Measurements from ENCODE around the gene NT5C.
A peak's percentile ranks its signal among the peaks of the same experiment; 100 is the strongest.
"Not testable (repeated sequence)": the region's sequence is repeated elsewhere in the genome, so short reads cannot be mapped to it uniquely, and the experiment has no call there.

The NT5C gene

DNA sequence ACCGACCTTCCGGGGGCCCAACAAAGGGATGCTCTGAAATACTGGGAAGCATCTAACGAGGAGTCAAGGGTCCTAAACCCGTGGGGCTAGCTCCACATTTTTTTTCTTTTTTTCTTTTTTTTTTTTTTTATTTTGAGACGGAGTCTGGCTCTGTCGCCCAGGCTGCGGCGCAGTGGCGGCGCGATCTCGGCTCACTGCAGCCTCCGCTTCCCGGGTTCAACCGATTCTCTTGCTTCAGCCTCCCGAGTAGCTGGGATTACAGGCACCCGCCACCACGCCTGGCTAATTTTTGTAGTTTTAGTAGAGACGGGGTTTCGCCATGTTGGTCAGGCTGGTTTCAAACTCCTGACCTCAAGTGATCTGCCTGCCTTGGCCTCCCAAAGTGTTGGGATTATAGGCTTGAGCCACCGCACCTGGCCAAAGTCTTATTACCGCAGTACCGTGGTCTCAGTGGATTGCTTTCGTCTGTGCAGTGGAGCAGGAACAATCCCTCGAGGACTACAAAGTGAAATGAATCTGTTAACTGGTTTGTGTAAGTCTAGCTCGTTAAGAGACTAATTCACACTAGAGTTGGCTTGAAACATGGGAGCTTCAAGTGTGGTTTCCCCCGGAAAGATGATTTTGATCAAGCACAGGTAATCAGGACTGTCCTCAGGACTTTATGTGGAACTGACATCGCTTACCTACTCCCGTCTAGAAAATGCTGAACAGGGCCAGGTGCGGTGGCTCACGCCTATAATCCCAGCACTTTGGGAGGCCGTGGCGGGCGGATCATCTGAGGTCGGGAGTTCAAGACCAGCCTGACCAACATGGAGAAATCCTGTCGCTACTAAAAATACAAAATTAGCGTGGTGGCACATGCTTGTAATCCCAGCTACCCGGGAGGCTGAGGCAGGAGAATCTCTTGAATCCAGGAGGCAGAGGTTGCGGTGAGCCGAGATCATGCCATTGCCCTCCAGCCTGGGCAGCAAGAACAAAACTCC, 767 bp upstream of the NT5C start:
- peaks cover 24% of the 10 kb centered on the region for H3K4me1 Mint-ChIP-seq (ENCODE audit: low read depth)
- H3K36me3 Mint-ChIP-seq (ENCODE audit: low read depth) = peaks cover 61% of the 10 kb centered on the region
- not testable (repeated sequence) for H3K9me3 Mint-ChIP-seq, H3K27me3 Mint-ChIP-seq, DNase-seq
- peak overlapping the region; percentile 89 for H3K4me3 Mint-ChIP-seq
- peak overlapping the region; percentile 94 for H3K27ac Mint-ChIP-seq

DNA sequence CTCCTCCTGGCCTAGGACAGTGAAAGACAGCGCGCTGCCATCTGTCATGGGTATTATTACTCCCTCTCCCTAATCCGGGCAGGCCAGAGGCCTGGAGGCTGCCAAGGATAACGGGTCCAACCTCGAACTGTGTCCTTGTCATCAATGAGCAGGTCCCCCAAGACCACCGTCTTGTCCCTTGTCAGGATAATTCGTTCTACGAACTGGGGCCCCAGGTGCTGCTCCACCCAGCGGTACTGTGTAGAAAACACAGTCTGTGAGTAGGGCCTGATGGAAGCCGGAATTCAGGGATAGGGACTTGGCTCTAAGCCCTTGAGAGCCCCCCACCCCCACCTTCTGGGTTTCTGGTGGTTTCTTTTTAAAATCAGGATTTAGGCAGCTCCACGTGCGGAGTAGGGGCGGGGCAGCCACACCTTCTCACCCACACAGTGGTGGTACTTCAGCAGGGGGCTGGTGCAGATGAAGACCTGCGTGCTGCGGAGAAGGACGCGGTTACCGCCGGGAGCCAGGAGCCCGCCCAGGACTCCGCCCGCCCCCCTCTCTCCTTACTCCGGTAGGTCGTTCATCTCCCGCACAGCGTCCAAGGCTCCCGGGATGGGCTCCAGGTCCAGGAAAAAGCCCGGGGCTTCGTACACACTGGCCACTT, 787 bp downstream of the NT5C start:
- H3K27me3 Mint-ChIP-seq = no peaks in the 10 kb centered on the region
- peaks cover 27% of the 10 kb centered on the region for H3K4me1 Mint-ChIP-seq (ENCODE audit: low read depth)
- peak overlapping the region; percentile 92 for H3K27ac Mint-ChIP-seq
- DNase-seq = peak; percentile 77
- H3K4me3 Mint-ChIP-seq = peak overlapping the region; percentile 89
- no peaks in the 10 kb centered on the region for H3K9me3 Mint-ChIP-seq
- peaks cover 47% of the 10 kb centered on the region for H3K36me3 Mint-ChIP-seq (ENCODE audit: low read depth)

DNA sequence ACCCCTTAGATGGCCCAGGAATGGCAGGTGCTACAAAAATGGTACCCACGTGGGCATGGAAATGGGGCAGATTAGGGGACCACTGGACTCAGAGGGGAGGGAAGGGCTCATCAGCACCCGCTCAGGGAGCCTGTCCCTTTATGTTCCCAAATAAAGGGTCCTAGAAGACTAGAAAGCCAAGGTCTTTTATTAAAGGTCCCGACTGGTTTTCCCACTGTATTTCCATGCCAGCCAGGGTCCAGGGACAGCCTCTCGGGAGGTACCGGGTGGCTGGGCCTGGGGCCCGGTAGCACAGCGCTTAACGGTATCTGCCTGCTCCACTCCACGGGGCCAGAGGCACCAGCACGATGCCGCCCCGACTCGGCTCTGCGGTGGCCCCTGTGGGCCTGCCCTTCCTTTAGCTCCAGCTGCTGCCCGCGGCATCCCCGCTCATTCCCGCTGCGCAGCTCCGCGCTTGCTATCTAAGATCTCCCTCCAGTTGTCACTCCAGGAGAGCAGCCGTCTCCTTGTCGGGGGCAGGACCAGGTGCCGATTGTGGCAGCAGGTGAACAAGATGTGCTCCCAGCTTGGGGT, 1.4 kb downstream of the NT5C start:
- Mint-ChIP-seq H3K27me3 (no peaks in the 10 kb centered on the region), H3K4me1 (ENCODE audit: low read depth) (peaks cover 30% of the 10 kb centered on the region), H3K4me3 (peak overlapping the region; percentile 89), H3K9me3 (no peaks in the 10 kb centered on the region), H3K36me3 (ENCODE audit: low read depth) (peaks cover 40% of the 10 kb centered on the region), H3K27ac (peak overlapping the region; percentile 92)
- DNase-seq = no peak

DNA sequence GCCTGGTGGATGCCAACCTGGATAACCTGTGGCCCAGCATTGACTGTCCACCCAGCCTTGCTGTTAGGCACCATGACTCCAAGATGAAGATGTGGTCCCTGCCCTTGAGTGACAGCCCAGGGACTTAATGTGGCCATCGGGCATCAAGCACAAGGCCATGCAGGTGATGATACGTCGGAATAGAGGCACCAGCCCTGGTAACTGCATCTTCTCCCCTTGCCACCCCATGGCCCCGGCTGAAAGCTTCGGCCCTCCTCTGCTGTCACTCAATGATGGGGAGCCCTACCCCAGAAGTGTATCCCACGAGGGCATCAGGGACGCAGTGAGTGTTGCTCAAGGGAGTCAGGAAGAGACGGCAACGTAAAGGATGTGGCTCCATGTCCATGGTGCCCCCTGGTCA, 2.0 kb downstream of the NT5C start:
- Mint-ChIP-seq H3K9me3 (no peaks in the 10 kb centered on the region), H3K4me1 (ENCODE audit: low read depth) (peaks cover 36% of the 10 kb centered on the region), H3K27me3 (no peaks in the 10 kb centered on the region), H3K36me3 (ENCODE audit: low read depth) (peaks cover 37% of the 10 kb centered on the region), H3K27ac (peak overlapping the region; percentile 85), H3K4me3 (peak overlapping the region; percentile 89)
- no peak for DNase-seq

DNA sequence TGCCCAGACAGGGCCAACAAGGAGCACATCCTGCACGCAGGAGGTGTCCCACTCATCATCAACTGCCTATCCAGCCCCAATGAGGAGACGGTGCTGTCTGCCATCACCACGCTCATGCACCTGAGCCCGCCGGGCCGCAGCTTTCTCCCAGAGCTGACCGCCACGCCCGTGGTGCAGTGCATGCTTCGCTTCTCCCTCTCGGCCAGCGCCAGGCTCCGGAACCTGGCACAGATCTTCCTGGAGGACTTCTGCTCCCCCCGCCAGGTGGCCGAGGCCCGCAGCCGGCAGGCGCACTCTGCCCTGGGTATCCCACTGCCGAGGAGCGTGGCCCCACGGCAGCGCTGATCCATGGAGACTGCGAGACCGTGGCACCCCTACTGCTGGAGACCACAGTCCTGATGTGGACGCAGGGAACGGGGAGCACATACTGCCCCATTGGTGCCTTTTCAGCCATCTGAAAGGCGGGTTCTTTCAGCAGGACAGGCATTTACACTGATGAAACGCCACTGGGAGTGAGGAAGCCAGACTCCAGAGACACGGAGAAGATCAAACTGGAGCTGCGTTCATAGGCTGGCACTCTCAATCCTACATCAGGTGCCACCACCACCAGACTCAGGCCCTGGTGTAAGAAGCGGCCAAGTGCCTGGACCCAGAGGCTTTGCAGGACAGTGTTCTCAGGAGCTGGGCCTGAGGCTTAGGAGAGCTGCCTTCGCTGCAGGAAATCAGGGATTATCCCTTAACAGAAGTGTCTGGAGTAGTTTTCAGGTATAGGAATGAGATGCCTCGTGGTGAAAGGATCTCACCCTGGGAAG, 2.6 kb downstream of the NT5C start:
- H3K4me3 Mint-ChIP-seq = peak overlapping the region; percentile 89
- no peak for DNase-seq
- H3K27me3 Mint-ChIP-seq = no peaks in the 10 kb centered on the region
- peak overlapping the region; percentile 85 for H3K27ac Mint-ChIP-seq
- peaks cover 43% of the 10 kb centered on the region for H3K4me1 Mint-ChIP-seq (ENCODE audit: low read depth)
- H3K9me3 Mint-ChIP-seq = no peaks in the 10 kb centered on the region
- peaks cover 41% of the 10 kb centered on the region for H3K36me3 Mint-ChIP-seq (ENCODE audit: low read depth)

DNA sequence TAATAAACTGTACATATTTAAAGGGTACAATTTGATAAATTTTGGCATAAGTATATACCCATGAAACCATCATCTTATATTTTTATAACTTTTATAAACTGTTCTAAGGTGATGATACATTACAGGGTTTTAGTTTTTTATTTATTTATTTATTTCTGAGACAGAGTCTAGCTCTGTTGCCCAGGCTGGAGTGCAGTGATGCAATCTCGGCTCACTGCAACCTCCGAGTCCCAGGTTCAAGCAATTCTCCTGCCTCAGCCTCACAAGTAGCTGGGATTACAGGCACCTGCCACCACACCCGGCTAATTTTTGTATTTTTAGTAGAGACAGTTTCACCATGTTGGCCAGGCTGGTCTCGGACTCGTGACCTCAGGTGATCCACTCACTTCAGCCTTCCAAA, 3.6 kb downstream of the NT5C start:
- H3K9me3 Mint-ChIP-seq, H3K27me3 Mint-ChIP-seq, H3K4me3 Mint-ChIP-seq, DNase-seq: not testable (repeated sequence)
- peaks cover 45% of the 10 kb centered on the region for H3K4me1 Mint-ChIP-seq (ENCODE audit: low read depth)
- peaks cover 41% of the 10 kb centered on the region for H3K36me3 Mint-ChIP-seq (ENCODE audit: low read depth)
- peak overlapping the region; percentile 55 for H3K27ac Mint-ChIP-seq

DNA sequence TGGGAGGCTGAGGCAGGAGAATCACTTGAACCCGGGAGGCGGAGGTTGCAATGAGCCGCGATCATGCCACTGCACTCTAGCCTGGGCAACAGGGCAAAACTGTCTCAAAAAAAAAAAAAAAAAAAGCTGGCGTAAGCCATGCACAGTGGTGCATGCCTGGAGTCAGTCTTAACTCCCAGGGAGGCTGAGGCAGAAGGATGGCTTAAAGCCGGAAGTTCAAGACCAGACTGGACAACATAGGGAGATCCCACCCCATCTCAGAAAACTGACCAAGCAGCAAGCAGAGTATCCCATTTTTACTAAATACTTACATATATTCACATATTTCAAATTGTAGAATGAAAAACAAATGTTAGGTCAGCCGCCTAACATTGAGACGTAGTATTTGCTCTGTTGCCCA, 4.6 kb downstream of the NT5C start:
- Mint-ChIP-seq H3K4me1 (ENCODE audit: low read depth) (peaks cover 40% of the 10 kb centered on the region), H3K9me3 (no peaks in the 10 kb centered on the region), H3K4me3 (no peak overlapping the region), H3K27me3 (no peaks in the 10 kb centered on the region), H3K27ac (no peak overlapping the region), H3K36me3 (ENCODE audit: low read depth) (peaks cover 37% of the 10 kb centered on the region)
- no peak for DNase-seq

DNA sequence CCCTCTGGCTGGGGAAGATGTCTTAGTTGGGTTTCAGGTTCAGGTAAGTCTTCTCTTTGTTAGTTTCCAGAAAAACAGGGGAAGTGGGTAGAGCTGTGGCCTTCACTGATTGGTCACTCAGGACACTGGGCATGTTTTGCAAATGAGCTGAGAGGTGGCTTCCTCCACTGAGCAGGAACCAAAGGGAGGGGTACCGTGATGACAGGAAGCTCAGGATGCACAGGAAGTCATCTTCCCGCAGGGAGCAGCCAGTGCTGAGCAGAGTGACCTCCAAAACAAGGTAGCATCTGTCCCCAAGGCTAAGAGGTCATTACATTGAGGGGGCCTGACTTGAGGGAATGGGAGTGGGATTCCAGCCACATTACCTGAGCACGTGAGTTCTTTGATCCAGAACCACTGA, 5.6 kb downstream of the NT5C start:
- peaks cover 37% of the 10 kb centered on the region for H3K4me1 Mint-ChIP-seq (ENCODE audit: low read depth)
- no peaks in the 10 kb centered on the region for H3K27me3 Mint-ChIP-seq
- H3K36me3 Mint-ChIP-seq (ENCODE audit: low read depth) = peaks cover 37% of the 10 kb centered on the region
- H3K4me3 Mint-ChIP-seq = no peak overlapping the region
- H3K27ac Mint-ChIP-seq = peak overlapping the region; percentile 73
- H3K9me3 Mint-ChIP-seq = no peaks in the 10 kb centered on the region
- DNase-seq = no peak

DNA sequence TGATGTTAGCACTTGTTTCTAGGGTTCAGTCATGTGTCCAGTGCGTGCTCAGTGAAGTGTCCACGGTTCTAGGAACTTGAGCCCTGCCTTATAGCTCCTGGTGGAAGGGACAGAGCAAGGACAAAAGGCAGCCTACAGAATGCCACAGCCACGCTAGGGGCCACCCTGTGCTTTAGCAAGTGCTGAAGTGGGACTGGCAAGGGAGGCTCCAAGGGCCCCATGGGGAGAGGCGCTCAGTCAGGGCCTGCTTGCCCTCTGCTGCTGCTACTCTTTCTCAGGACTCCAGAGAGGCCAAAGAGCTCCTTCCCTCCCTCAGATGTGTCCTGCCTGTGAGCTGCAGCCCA, 6.8 kb downstream of the NT5C start:
- Mint-ChIP-seq H3K4me3 (no peak overlapping the region), H3K36me3 (ENCODE audit: low read depth) (peaks cover 36% of the 10 kb centered on the region), H3K4me1 (ENCODE audit: low read depth) (peaks cover 32% of the 10 kb centered on the region), H3K27ac (peak overlapping the region; percentile 89), H3K27me3 (no peaks in the 10 kb centered on the region), H3K9me3 (no peaks in the 10 kb centered on the region)
- DNase-seq = no peak

DNA sequence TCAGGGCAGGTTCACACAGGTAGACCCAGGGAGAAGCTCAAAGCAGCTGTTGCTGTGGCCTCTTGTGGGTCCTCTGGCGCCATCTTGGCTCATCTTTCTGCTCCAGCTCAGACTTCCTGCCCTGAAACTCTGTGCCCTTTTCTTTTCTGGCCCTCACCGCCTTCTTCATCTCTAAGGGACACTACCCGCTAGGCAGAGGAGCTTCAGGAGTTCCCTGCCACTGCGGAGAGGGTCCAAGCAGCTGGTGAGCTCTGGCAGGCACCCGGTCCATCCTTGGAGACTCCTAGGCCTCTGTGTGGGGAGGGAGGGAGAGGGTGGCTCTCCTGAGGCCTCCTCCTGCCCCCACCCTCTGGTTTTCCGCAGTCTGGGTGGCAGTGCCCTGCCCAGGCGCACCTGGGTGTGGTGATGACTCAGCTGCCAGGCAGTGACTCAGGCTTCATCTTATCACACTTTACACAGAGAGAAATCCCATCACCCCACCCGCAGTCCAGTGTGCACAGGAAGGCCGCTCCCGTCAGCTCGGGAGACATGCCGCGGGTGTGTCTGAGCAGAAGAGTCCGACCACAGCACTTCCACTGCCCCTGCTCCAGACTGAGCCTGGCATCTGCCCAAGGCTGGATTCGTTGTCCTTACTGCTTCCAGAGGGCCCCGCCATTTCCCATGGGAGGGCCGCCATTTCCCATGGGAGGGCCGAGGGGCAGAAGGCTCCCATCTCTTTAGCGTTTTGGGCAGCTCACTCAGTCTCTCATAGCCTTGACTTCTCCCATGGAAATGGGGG, 7.3 kb downstream of the NT5C start:
- Mint-ChIP-seq H3K27ac (peak overlapping the region; percentile 89), H3K4me1 (ENCODE audit: low read depth) (peaks cover 27% of the 10 kb centered on the region), H3K27me3 (no peaks in the 10 kb centered on the region), H3K4me3 (peak overlapping the region; percentile 27), H3K9me3 (no peaks in the 10 kb centered on the region), H3K36me3 (ENCODE audit: low read depth) (peaks cover 30% of the 10 kb centered on the region)
- peak; percentile 71 for DNase-seq

DNA sequence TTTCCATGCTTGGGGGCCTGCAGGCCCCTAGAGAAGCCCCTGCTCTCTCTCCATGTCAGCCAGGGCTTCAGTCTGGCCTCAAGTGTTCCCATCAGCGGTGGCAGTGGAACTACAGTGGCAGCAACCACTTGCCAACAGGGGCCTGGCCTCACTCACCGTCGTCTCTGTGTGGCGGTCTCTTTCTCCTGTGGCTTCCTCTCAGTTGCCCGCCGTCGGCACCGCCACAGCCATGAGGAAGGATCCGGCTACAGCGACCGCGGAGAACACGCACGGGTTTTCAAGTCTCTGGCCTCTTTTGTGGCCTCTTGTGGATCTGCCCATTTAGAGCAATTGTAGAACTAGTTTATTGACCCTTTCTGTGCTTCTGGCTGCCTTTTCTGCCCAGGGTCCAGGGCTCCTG, 13.2 kb downstream of the NT5C start:
- DNase-seq = no peak
- H3K36me3 Mint-ChIP-seq (ENCODE audit: low read depth) = peaks cover 45% of the 10 kb centered on the region
- H3K4me1 Mint-ChIP-seq (ENCODE audit: low read depth) = peaks cover 17% of the 10 kb centered on the region
- no peaks in the 10 kb centered on the region for H3K9me3 Mint-ChIP-seq
- peak overlapping the region; percentile 37 for H3K27ac Mint-ChIP-seq
- H3K4me3 Mint-ChIP-seq = no peak overlapping the region
- H3K27me3 Mint-ChIP-seq = no peaks in the 10 kb centered on the region

DNA sequence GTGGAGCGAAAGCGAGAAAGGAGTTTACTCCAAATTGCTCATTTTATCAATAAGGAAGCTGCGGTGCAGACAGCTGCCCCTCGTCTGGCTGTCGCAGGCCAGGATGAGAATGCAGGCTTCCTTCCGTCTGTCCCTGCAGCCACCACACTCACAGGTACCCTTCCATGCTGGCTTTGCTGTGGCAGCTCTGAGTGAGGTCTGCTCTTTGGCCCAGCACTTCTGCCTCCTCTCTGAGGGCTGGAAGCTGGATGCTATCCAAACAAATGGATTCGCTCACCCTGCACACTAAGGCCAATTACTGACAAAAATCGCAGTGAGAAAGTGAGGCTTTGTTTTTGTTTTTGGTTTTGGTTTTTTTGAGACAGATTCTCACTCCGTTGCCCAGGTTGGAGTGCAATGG, 14.8 kb downstream of the NT5C start:
- Mint-ChIP-seq H3K9me3 (no peaks in the 10 kb centered on the region), H3K27ac (no peak overlapping the region), H3K4me1 (ENCODE audit: low read depth) (peaks cover 23% of the 10 kb centered on the region), H3K27me3 (no peaks in the 10 kb centered on the region), H3K4me3 (no peak overlapping the region), H3K36me3 (ENCODE audit: low read depth) (peaks cover 51% of the 10 kb centered on the region)
- DNase-seq = no peak

DNA sequence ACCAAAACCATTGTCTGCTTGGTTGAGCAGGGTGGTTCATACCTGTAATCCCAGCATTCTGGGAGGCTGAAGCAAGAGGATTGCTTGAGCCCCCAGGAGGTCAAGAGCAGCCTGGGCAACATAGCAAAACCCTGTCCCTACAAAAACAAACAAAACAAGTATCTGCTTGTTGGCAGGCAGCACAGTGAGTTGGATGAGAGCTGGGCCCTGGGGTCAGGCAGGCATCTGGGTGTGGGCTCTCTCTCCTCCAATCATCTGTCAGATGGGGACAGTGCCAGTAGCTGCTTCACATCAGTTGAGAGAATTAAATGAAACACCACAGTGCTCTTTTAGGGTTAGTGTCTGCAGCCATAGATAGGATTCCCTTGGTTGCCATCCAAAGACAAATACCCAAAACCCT, 16.0 kb downstream of the NT5C start:
- Mint-ChIP-seq H3K9me3 (no peaks in the 10 kb centered on the region), H3K36me3 (ENCODE audit: low read depth) (peaks cover 44% of the 10 kb centered on the region), H3K4me1 (ENCODE audit: low read depth) (peaks cover 30% of the 10 kb centered on the region), H3K27ac (no peak overlapping the region), H3K4me3 (no peak overlapping the region), H3K27me3 (no peaks in the 10 kb centered on the region)
- no peak for DNase-seq

All from activated T-cell treated with anti-CD3 and anti-CD28 coated beads, Interleukin-2, amount 50 U/mL, for 24 hours (primary cell).